Spleen (tissue), 11 donors: ENCODE results near the gene ZDHHC3. TPM values are rescaled to one million over a fixed set of nuclear protein-coding genes. Genes with fewer than 3 reads are reported as not detected.
"Not testable (repeated sequence)": the region's sequence is repeated elsewhere in the genome, so short reads cannot be mapped to it uniquely, and the experiment has no call there.

Experiments
- DNase-seq: peaks from one replicate; pipeline ENCODE4 v3.0.0-alpha.2; 2020
- H3K27ac ChIP-seq, 8 donors: fragments of 200-600 bp; sonication (generic) in 7 of 8; 1 replicate in 4 of 8; 2 replicates in 4 of 8; pipeline versions ENCODE4 v1.5.0 to v1.8.0; 2016 to 2021; ENCODE audit warnings: inconsistent platforms in 4 of 8, mild to moderate bottlenecking in 4 of 8, moderate library complexity in 1 of 8
- H3K27me3 ChIP-seq, 7 donors: fragments of 200-600 bp; sonication (generic) in 6 of 7; replicated peaks in 1 of 7; 1 replicate in 4 of 7; 2 replicates in 3 of 7; pipeline versions ENCODE4 v1.5.0 to v1.8.0; 2016 to 2021; ENCODE audit warnings: inconsistent platforms in 3 of 7, mild to moderate bottlenecking in 1 of 7
- H3K36me3 ChIP-seq, 6 donors: fragments of 200-600 bp; sonication (generic) in 5 of 6; 1 replicate in 4 of 6; 2 replicates in 2 of 6; pipeline versions ENCODE4 v1.5.0 to v1.8.0; 2016 to 2021; ENCODE audit warnings: inconsistent platforms in 2 of 6
- H3K4me1 ChIP-seq, 6 donors: fragments of 200-600 bp; sonication (generic) in 5 of 6; 1 replicate in 3 of 6; 2 replicates in 3 of 6; pipeline versions ENCODE4 v1.5.0 to v1.8.0; 2016 to 2021; ENCODE audit warnings: inconsistent platforms in 3 of 6
- H3K4me3 ChIP-seq, 8 donors: fragments of 200-600 bp; sonication (generic) in 7 of 8; 1 replicate in 4 of 8; 2 replicates in 4 of 8; pipeline versions ENCODE4 v1.5.0 to v1.8.0; 2016 to 2021; ENCODE audit warnings: inconsistent platforms in 4 of 8, mild to moderate bottlenecking in 4 of 8, moderate library complexity in 2 of 8
- H3K9me3 ChIP-seq, 8 donors: fragments of 200-600 bp; sonication (generic) in 7 of 8; 1 replicate in 4 of 8; 2 replicates in 4 of 8; pipeline versions ENCODE4 v1.5.0 to v1.8.0; 2016 to 2021; ENCODE audit warnings: inconsistent platforms in 4 of 8
- POLR2A ChIP-seq, 3 donors: fragments of 450-650 bp; IDR thresholded peaks; one replicate each; pipeline ENCODE4 v1.5.1; 2017; ENCODE audit warnings: antibody characterized with exemption in 3 of 3, mild to moderate bottlenecking in 1 of 3
- POLR2AphosphoS5 ChIP-seq, 3 donors: sonication (generic); formaldehyde crosslinking; IDR thresholded peaks; one replicate each; pipeline ENCODE4 v1.5.1; 2017; ENCODE audit warnings: antibody characterized with exemption in 3 of 3
- WGBS, 5 donors: extraction: QIAGEN DNeasy Blood & Tissue Kit in 3 of 5; methylation state at CpG; one replicate each; pipeline versions ENCODE4 v1.1.5 to v1.1.7; 2013 to 2018; 5-methylcytosine and 5-hydroxymethylcytosine counted together
- intact Hi-C: fragments of 100-400 bp; cut with DNase I; formaldehyde crosslinking; loops from one replicate; pipeline ENCODE4 v1.15.0; 2023; ENCODE audit warnings: low total_unique reads
- polyA plus RNA-seq, 3 donors: library from polyadenylated mRNA; stranded (reverse); fragments of 200-250 nt; gene quantifications; one replicate each; pipeline ENCODE4 v1.2.1, GENCODE V29; 2013
- total RNA-seq, 7 donors: library from RNA; depleted of rRNA in 3 of 7; stranded (reverse); fragments of >200 nt in 3 of 7; fragmentation: NEBNext Ultra II Directional in 4 of 7; extraction: Animal tissue kit (Norgen Biotek cat#: 25700) in 4 of 7; gene quantifications; one replicate each; pipeline versions ENCODE4 v1.1.0 to v1.2.1, GENCODE V29; 2016 to 2021
- TF ChIP-seq, protein P1 (sequence below), 11 experiments: fragments of 200-600 bp in 7 of 11; fragments of 450-650 bp in 4 of 11; sonication (generic) in 4 of 11; IDR thresholded peaks in 8 of 11; conservative IDR thresholded peaks in 3 of 11; 1 replicate in 7 of 11; 2 replicates in 4 of 11; pipeline versions ENCODE4 v1.4.0 to v1.8.0; 2016 to 2021; ENCODE audit warnings: antibody characterized with exemption in 11 of 11, inconsistent platforms in 4 of 11, mild to moderate bottlenecking in 1 of 11
- donor health status: healthy with polysubstance abuse.
- donor health status: DM: no; HTN: no; CAD: no; lungs with moderate emphysema.
- donor health status: DM: no; HTN: no; CAD: no.
- donor health status: Bipolar disorder and iron deficiency.
- donor health status: healthy.
- donor health status: DM: no; HTN: no; CAD: no.
- donor health status: DM: yes; HTN: yes; CAD: no.

ZDHHC3 gene
- total and polyA plus RNA-seq, 10 donors: 15.2 to 79.2 (median 65.5) TPM

DNA sequence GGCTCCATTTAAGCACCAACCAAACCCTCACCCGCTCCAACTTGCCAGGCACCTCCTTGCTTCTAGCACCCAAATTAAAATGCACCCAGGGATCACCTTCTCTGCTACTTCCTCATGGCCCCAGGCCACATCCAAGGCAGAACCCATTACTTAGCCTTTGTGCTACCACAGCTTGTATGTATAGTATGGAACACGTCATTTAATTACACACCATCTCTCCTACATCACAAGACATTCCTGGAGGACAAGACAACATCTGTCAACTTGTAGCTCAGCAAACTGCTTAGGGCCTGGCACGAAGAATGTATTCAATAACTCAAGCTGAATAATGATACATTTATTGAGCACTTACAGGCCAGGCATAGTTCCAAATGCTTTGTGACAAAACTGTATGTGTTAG lies 23.3 kb downstream of the ZDHHC3 start:
- WGBS, 5 donors: 96 to 100% (median 97%) methylated on average over 3 of the region's 3 CpGs
- Histone ChIP-seq H3K27me3 (no peaks in the 10 kb centered on the region), H3K27ac (no peak overlapping the region), H3K4me3 (no peak overlapping the region), H3K36me3 (peaks cover 0 to 60% (median 8%) of the 10 kb centered on the region in 6 donors), H3K9me3 (no peaks in the 10 kb centered on the region), H3K4me1 (peaks cover 0 to 39% (median 12%) of the 10 kb centered on the region in 6 donors)
- no peak for DNase-seq
- intact Hi-C loops: no loop called here
- TF ChIP-seq POLR2A (IDR thresholded peaks at IDR 0.05) (no peak), POLR2AphosphoS5 (IDR thresholded peaks at IDR 0.05) (no peak)
- TF ChIP-seq, protein P1, sequence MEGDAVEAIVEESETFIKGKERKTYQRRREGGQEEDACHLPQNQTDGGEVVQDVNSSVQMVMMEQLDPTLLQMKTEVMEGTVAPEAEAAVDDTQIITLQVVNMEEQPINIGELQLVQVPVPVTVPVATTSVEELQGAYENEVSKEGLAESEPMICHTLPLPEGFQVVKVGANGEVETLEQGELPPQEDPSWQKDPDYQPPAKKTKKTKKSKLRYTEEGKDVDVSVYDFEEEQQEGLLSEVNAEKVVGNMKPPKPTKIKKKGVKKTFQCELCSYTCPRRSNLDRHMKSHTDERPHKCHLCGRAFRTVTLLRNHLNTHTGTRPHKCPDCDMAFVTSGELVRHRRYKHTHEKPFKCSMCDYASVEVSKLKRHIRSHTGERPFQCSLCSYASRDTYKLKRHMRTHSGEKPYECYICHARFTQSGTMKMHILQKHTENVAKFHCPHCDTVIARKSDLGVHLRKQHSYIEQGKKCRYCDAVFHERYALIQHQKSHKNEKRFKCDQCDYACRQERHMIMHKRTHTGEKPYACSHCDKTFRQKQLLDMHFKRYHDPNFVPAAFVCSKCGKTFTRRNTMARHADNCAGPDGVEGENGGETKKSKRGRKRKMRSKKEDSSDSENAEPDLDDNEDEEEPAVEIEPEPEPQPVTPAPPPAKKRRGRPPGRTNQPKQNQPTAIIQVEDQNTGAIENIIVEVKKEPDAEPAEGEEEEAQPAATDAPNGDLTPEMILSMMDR (IDR thresholded peaks at IDR 0.05 in 8 of 11, conservative IDR thresholded peaks at IDR 0.05 in 3 of 11): no peak

DNA sequence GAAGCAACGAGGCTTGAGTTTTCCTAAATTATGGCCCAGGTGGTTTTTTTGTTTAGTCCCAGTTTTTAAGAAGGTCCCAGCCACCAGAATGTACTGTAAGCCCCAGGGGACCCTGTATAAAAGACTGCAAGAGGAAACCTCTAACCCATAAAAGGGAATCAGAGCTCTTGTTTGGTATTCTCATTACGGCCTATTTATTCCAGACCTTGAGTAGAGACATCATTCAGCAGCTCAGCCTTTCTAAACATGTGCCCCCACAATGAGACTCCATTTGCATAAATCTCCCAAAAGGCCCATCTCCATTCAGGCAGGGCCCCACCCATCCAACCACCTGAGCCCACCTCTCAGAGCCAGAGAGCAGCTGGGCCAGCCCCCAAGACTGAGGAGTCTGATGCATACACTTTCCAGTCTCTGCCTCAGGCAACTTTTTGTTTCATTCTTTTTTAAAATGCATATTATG lies 25.7 kb downstream of the ZDHHC3 start:
- intact Hi-C loops: no loop called here
- H3K4me3 ChIP-seq: no peak overlapping the region
- DNase-seq: no peak

DNA sequence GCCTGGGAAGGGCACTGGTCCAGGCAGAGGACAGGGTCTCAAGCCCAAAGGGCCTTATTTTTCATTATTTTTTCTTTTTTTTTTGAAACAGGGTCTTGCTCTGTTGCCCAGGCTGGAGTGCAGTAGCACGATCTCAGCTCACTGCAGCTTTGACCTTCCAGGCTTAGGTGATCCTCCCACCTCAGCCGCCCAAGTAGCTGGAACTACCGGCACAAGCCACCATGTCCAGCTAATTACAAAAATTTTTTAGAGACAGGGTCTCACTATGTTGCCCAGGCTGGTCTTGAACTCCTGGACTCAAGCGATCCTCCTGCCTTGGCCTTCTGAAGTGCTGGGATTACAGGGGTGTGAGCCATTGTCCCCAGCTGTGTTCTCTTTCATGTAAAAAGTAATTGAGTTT lies 26.2 kb downstream of the ZDHHC3 start:
- DNase-seq, intact Hi-C loops, H3K9me3 ChIP-seq, H3K4me3 ChIP-seq, H3K27me3 ChIP-seq, H3K27ac ChIP-seq: not testable (repeated sequence)
- Histone ChIP-seq H3K4me1 (peaks cover 0 to 13% (median 2%) of the 10 kb centered on the region in 6 donors), H3K36me3 (peaks cover 0 to 66% (median 12%) of the 10 kb centered on the region in 6 donors)
- WGBS, 5 donors: 94 to 99% (median 98%) methylated on average over 4 of the region's 4 CpGs

More for the DNA sequence above, 25.7 kb downstream of the ZDHHC3 start:
- H3K9me3 ChIP-seq: no peaks in the 10 kb centered on the region
- no peak for TF ChIP-seq POLR2AphosphoS5 (IDR thresholded peaks at IDR 0.05)
- no peak for TF ChIP-seq POLR2A (IDR thresholded peaks at IDR 0.05)
- TF ChIP-seq, protein P1 (IDR thresholded peaks at IDR 0.05 in 8 of 11, conservative IDR thresholded peaks at IDR 0.05 in 3 of 11): no peak
- peaks cover 0 to 60% (median 12%) of the 10 kb centered on the region in 6 donors for H3K36me3 ChIP-seq
- peaks cover 0 to 18% (median 5%) of the 10 kb centered on the region in 6 donors for H3K4me1 ChIP-seq
- WGBS, 5 donors: 59 to 79% (median 75%) methylated on average over 2 of the region's 2 CpGs
- no peak overlapping the region for H3K27ac ChIP-seq
- no peaks in the 10 kb centered on the region for H3K27me3 ChIP-seq

DNA sequence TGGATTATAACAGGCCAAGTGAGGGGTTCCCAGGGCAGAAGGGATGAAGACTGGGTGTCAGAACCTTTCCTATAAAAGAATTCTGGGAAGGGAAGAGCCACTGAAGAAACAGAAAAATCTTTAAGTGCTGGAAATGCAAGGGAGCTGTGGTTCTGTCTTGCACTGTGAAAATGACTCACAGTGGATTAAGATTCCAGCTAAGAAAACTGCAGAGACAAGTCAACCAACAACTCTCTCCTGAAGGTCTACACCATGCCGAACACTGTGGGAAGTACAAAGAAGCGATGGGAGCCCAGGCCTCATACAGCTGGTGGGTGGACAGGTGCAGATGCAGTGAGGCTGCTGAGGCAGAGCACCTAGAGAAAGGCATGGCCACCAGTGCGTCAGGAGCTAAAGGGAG lies 27.7 kb downstream of the ZDHHC3 start:
- H3K9me3 ChIP-seq: no peaks in the 10 kb centered on the region

More for the DNA sequence above, 27.7 kb downstream of the ZDHHC3 start:
- no peaks in the 10 kb centered on the region for H3K27me3 ChIP-seq
- DNase-seq: no peak
- 94 to 99% (median 98%) methylated on average over 3 of the region's 3 CpGs for WGBS, 5 donors
- intact Hi-C loops: no loop called here
- TF ChIP-seq POLR2AphosphoS5 (IDR thresholded peaks at IDR 0.05) (no peak), POLR2A (IDR thresholded peaks at IDR 0.05) (no peak)
- TF ChIP-seq, protein P1 (IDR thresholded peaks at IDR 0.05 in 8 of 11, conservative IDR thresholded peaks at IDR 0.05 in 3 of 11): no peak
- no peak overlapping the region for H3K27ac ChIP-seq
- H3K4me1 ChIP-seq: peaks cover 0 to 5% (median 0%) of the 10 kb centered on the region in 6 donors
- no peak overlapping the region for H3K4me3 ChIP-seq
- H3K36me3 ChIP-seq: peaks cover 0 to 69% (median 17%) of the 10 kb centered on the region in 6 donors
